ENCODE results near the gene CDK1.
"Not testable (repeated sequence)": the region's sequence is repeated elsewhere in the genome, so short reads cannot be mapped to it uniquely, and the experiment has no call there.

The CDK1 gene

GRCh38 chr10:60816628-60817397 lies 38.5 kb downstream of the CDK1 start:
- no peak for DNase-seq (ENCODE audit: low read depth)

GRCh38 chr10:60817398-60817805 lies 39.1 kb downstream of the CDK1 start:
- DNase-seq (ENCODE audit: low read depth) = no peak

GRCh38 chr10:60818134-60818770 lies 40.0 kb downstream of the CDK1 start:
- no peak for DNase-seq (ENCODE audit: low read depth)

GRCh38 chr10:60819271-60819670 lies 41.0 kb downstream of the CDK1 start:
- DNase-seq (ENCODE audit: low read depth) = no peak

GRCh38 chr10:60820093-60820754 lies 41.9 kb downstream of the CDK1 start:
- DNase-seq (ENCODE audit: low read depth) = no peak

GRCh38 chr10:60821656-60822055 lies 43.4 kb downstream of the CDK1 start:
- no peak for DNase-seq (ENCODE audit: low read depth)

- no peak for DNase-seq (ENCODE audit: low read depth)
Measured at GRCh38 chr10:60822809-60823208, 44.5 kb downstream of the CDK1 start.

GRCh38 chr10:60823324-60823723 lies 45.0 kb downstream of the CDK1 start:
- DNase-seq (ENCODE audit: low read depth) = no peak

- no peak for DNase-seq (ENCODE audit: low read depth)
Measured at GRCh38 chr10:60825520-60825919, 47.2 kb downstream of the CDK1 start.

GRCh38 chr10:60827791-60828488 lies 49.7 kb downstream of the CDK1 start:
- no peak for DNase-seq (ENCODE audit: low read depth)

GRCh38 chr10:60828489-60828852 lies 50.2 kb downstream of the CDK1 start:
- DNase-seq (ENCODE audit: low read depth) = no peak

- not testable (repeated sequence) for DNase-seq (ENCODE audit: low read depth)
Measured at GRCh38 chr10:60832136-60832535, 53.9 kb downstream of the CDK1 start.

GRCh38 chr10:60834401-60834800 lies 56.1 kb downstream of the CDK1 start:
- DNase-seq (ENCODE audit: low read depth) = no peak

GRCh38 chr10:60835049-60835448 lies 56.8 kb downstream of the CDK1 start:
- no peak for DNase-seq (ENCODE audit: low read depth)

- DNase-seq (ENCODE audit: low read depth) = not testable (repeated sequence)
Measured at GRCh38 chr10:60841227-60841626, 62.9 kb downstream of the CDK1 start.

GRCh38 chr10:60842694-60843093 lies 64.4 kb downstream of the CDK1 start:
- no peak for DNase-seq (ENCODE audit: low read depth)
